ENCODE results near the gene PITPNM3.
"Not testable (repeated sequence)": the region's sequence is repeated elsewhere in the genome, so short reads cannot be mapped to it uniquely, and the experiment has no call there.

PITPNM3 gene

DNA sequence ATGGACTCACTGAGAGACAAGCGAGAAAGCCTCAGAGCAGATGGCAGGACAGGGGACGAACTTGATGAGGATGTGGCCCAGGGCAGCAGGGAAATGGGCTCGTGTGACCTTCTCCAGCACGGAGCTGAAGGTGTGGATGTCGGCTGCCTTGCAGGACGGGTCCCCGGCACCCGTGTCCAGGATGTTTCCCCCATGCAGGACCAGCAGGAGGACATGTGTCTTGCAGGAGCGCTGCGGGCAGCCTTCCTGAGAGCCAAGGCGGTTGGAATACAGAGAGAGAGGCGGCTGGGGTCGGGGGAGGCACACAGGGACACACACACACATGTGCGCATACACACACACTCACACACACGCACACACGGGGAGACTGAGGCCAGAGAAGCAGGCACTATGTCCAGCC is 72.8 kb downstream of the PITPNM3 start:
- in situ Hi-C loops (cut with MboI; ENCODE audit: low sequenced_read_pairs) = no loop called here

DNA sequence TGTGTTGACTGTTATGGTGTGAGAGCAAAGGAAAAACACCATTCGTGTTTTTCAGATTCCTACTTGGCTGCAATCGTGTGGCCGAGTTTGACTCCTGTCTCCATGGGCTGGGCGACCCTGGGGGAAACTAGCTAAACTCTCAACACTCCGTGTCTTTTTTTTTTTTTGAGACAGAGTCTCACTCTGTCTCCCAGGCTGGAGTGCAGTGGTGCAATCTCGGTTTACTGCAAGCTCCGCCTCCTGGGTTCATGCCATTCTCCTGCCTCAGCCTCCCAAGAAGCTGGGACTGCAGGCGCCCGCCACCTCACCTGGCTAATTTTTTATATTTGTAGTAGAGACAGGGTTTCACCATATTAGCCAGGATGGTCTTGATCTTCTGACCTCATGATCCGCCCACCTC is 73.6 kb downstream of the PITPNM3 start:
- in situ Hi-C loops (cut with MboI; ENCODE audit: low sequenced_read_pairs) = not testable (repeated sequence)

DNA sequence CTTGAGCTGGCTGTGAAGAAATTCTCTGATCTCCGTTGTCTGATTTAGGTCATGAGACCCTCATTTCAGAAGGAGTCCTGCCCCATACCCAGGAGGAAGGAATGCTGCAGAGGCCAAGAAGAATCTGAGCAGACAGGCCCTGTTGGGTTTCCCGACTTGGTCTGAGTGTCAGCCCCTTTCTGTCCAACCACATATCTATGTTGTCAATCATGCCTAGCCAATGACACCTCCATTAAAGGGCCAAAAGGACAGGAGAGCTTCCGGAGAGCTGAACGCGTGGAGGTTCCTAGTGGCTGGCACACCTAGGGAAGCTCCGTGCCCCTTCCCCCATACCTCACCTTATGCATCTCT is 74.3 kb downstream of the PITPNM3 start:
- in situ Hi-C loops (cut with MboI; ENCODE audit: low sequenced_read_pairs) = no loop called here

DNA sequence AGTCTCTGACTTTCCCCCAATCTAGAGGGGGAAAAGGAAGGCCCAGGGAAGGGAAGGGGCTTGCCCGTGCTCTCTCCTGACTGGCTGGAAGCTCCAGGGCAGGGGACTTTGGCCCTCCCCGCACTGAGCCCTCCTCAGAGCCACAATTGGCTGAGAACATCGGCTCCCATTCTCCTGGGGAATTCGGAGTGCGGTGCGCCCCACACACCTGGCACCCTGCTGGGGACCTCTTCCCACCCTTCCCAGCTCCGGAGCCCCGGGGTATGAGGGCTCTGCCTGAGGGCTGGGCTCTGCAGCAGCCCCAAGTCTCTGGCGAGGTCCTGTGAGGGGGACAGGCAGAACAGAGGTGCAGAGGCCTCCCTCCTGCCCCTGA is 76.1 kb downstream of the PITPNM3 start:
- in situ Hi-C loops (cut with MboI; ENCODE audit: low sequenced_read_pairs) = no loop called here

DNA sequence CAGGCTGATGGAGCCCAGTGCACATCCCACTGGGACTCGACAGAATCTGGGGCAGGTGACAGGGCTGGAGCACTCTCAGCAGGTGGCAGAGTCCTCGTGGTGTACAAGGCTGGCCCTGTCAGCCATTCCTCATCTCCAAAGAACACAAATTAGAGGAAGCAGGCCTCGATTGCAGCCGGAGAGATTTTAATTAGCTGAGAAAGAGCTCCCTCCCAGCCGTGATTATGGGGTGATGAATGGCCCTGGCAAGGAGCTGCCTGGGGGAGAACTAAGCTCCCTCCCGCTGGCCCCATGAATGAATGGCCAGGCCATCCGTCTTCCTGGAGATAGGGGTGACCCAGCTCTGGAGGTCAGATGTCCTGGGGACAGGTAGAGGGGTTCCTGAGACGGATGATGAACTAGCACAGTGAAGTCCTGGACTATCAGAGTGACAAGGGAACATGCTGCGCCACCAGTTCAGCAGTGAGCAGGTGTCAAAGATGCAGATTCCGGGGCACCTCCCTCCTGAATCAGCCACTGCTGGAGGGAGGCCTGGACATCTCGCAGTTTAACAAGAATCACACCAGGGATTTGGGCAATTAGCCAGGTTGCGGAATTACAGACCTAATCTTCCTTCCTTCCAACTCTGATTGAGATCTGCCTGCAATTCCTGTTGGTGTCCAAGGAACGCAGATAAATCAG is 76.6 kb downstream of the PITPNM3 start:
- in situ Hi-C loops (cut with MboI; ENCODE audit: low sequenced_read_pairs) = no loop called here

DNA sequence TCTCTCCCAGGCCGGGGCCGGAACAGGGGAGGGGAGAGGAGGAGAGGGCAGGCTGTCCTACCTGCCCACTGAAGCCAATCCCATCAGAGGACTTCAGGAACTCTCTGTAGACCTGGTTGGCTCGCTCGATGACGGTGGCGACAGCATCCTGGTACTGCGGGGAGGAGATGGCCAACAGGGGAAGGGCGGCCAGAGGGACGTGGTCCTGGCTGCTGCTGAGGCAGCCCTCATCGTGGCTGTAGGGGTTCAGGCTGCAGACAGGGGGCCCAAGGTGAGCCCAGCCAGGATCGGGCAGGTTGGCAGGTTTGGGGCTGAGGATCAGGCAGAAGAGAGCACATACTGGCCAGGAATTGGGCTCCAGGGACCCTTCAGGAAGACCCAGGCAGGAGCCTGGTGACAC is 77.9 kb downstream of the PITPNM3 start:
- in situ Hi-C loops (cut with MboI; ENCODE audit: low sequenced_read_pairs) = no loop called here

DNA sequence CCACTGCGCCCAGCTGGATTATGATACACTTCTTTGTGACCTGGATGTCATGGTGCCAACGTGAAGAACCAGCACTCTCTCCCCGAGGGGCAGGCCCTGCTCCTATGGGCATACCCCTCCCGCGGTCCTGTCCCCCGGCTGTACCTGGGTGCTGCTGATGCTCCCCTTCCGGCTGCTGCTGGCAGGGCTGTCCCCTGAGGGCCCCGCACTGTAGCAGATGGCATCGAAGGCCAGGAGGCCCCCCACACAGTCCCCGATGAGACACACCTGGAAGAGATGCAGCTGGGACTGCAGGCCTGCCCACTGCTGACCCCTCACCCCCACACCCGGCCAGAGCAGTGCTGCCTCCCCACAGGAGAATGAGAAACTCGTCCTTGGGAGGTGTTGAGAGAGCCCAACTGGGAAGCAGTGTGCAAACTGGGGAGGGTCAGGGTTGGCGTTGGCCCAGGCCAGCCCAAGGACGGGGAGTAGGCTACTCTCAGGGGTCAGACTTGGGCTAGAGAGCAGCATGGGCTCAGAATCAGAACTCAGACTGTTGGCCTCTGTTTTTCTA is 78.4 kb downstream of the PITPNM3 start:
- in situ Hi-C loops (cut with MboI; ENCODE audit: low sequenced_read_pairs) = no loop called here

DNA sequence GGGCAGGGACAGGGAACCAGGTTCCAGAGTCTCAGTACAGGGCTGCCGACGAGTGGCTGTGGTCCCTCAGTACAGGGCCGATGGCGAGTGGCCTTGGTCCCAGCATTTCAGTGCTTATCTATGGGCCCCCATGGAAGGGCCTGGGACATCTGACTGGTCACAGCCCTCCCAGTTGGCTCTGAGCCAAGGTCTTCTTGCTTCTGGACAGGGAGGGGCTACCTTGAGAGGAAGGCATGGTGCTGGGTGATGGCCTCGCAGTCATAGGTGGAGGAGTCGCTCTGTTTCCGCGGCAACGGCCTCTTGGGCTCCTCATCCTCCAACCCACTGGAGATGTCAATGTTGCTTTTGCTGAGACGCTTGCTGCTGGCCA is 79.6 kb downstream of the PITPNM3 start:
- in situ Hi-C loops (cut with MboI; ENCODE audit: low sequenced_read_pairs) = no loop called here

DNA sequence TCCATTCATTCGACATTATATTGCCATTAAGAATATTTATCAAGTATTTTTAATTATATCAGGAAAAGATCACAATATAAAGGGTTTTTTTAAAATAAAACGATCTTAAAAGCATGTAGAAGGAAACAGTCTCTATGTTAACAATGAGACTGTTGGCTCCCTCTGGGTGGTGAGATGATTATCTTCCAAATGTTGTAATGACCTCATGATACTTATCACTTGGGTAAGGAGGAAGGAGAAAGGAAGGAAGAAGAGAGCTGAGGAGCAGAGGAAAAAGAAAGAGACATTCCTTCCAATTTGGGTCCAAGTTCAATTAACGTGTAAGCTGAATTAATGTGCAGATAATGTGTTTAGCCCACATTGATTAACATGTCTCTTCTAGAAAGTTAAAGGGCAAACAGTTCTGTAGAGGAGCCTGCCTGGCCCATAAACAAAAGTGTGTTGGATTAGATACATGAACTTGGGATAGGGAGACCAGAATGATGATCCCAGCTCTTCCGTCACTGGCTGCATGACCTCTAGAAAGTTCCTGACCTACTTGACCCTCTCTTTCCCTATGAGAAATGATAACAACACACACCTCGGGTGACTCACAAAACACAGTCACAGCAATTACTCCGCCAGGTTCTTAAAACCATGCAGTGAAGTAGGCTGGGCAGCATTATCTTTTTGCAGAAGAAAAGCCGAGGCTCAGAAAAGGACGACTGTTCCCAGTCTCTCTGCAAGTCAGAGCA is 80.1 kb downstream of the PITPNM3 start:
- in situ Hi-C loops (cut with MboI; ENCODE audit: low sequenced_read_pairs) = no loop called here

DNA sequence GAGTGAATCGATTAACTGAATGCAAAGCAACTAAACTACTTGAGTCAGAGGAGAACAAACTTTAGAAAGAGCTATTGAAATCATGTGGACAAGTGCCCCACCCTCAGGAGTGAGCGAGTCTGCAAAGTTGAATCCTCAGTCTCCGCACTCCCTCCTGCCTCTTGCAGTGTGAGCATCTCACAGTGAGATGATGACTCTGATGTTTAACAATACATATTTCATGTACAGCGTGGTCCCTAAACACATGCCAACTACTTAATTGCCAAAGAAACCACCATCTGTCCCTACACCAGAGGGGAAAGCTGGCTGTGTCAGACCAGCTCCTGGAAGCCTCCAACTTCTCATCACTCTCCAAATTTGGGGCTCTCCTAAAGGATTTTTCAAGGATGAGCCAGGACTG is 80.9 kb downstream of the PITPNM3 start:
- in situ Hi-C loops (cut with MboI; ENCODE audit: low sequenced_read_pairs) = no loop called here

DNA sequence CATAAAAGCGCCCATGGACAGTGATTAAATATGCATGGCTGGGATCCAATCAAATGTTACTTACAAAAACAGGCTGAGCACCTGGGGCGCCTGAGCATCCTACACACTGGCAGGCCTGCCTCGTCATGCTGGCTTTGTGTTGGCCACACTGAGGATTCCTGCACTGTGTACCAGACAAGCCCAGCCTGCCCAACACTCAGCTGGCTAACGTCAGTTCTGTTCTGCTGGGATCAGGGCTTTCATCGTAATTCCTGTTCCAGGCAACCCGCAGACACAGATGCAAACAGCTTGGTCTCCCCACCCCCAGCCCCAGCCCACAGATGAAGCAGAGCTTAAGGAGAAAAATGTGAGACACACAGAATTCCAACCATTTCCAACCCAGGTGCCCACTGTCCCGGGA is 81.4 kb downstream of the PITPNM3 start:
- in situ Hi-C loops (cut with MboI; ENCODE audit: low sequenced_read_pairs) = no loop called here

DNA sequence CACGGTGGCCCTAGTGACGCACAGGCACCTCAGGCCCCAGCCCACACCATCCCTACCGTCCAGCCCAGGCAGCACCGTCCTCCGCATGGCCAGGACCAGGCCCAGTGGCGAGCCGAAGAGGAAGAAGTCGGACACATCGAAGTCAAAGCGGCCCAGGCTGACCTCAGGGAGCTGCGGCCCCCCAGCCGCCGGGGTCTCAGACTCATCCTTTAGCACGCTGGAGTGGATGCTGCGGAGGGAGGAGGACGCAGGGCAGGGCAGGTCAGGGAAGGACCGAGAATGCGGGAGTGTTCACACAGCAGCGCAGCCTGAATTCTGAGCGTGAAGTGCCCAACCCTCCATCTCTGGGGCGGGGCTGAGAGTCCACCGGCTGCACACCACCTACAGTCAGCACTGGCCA is 82.0 kb downstream of the PITPNM3 start:
- in situ Hi-C loops (cut with MboI; ENCODE audit: low sequenced_read_pairs) = no loop called here

DNA sequence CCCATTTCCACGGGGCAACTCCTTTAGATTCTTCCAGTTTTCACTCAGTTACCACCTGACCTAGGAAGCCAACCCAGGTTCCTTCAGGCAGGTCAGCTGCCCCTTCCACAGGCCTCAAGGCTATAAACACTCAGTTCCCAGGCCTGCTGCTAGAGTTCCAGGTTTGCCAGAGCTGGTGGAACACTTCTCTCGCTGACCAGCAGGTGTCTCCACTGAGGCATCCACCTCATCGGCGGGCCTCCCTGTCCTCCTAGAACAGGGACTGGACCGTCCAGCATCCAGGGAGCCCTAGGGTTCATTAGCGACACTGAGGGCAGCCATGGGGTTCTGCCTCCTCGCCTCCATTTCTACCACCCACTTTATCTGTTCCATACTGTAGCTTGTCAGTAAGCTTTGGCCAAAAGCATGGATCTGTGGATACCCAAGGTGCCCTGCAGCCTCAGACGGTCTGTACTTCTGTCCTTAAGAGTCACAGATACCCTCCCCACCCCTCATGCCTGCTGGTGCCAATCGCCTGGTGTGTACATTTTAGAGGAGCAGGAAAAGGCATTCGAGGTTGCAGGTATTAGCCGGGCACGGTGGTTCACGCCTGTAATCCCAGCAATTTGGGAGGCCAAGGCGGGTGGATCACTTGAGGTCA is 83.1 kb downstream of the PITPNM3 start:
- in situ Hi-C loops (cut with MboI; ENCODE audit: low sequenced_read_pairs) = no loop called here

DNA sequence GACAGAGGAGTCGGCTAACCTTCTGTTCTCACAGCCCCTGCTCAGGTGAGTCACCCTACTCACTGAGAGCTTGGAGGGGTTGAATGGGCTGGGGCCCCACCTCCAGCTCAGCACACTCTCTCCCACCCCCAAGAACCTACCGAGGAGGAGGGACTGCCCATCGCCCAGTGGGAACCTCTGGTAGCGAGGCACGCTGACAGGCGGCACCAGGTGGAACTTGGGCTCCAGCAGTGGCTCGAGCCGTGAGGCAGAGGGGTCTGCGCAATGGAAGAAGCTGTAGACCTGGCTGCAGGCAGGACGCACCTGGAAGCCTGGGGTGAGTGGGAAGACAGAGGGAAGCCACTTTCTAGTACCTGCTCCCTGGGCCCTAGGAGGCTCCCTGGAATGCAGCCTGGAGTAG is 83.8 kb downstream of the PITPNM3 start:
- in situ Hi-C loops (cut with MboI; ENCODE audit: low sequenced_read_pairs) = no loop called here

DNA sequence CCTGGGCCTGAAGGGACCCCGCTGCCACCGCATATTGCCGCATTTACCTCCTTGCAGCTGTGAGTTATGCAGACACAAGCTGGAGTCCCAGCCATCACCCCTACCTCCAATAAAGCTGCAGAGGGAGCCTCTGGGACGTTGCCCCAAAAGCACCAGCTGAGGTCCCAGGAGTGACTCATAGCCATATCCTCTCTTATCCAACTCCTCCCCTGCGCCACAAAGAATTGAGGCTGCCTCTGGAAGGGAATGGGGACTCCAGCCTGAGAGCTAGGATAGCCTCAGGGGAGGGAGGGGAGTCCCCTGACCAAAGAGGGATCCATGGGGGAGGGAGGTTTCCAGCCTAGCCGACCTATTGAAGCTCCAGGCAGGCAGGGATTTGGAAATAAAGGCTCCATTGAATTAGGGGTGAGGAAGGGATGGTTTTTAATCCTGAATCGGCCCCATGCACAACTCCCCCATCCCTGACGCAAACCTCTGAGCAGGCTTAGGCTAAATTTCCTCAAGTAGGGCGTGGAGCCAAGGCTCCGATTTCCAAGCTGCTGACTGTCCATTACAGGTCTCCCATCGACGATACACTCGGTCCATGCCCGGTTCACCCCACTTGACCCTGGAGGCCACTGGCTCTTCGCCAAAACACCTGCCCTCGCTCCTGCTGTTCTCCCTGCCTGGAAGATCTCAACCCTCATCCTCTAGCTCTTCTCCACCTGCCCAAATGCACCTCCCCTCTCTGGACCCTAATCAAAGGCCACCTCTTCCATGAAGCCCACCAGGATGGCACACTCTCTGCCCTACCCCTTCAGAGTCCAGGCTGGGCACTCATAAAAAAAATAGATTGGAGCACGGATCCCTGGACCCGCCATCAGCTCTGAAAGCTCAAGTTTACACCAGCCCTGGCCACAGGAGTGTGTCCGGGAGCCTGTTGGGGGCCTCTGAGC is 84.6 kb downstream of the PITPNM3 start:
- in situ Hi-C loops (cut with MboI; ENCODE audit: low sequenced_read_pairs) = no loop called here

DNA sequence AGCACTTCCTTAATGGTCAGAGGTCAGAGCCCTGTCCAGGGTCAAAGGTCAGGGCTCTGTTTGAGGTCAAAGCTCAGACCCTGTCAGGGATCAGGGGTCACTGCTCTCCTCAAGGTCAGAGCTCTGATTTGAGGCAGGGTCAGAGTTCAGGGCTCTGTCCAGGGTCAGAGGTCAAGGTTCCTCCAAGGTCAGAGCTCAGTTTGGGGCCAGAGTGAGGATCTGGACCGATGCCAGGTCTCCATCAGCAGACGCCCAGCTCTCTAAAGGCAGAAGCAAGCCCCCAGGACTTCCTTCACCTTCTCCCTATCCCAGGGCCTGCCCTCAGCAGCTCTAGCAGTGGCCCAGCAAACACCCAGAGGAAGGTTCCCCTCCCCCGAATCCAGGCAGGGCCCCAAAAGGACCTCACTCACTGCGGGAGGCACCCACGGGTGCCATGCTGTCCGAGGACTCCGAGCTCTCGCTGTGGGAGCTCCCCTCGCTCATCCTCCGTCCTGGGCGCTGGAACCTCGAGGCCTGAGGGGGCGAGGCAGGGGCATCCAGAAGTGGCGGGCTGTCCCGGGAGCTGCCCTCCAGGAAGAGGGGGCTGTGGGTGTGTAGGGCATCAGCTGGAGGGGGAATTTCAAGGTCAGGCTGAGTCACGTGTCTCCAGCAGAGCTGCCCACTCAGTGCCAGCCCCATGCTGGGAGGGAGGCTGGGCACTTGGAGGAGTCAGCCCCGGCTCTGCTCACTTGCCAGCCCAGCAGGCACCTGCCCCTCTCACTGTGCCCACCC is 85.4 kb downstream of the PITPNM3 start:
- in situ Hi-C loops (cut with MboI; ENCODE audit: low sequenced_read_pairs) = no loop called here

DNA sequence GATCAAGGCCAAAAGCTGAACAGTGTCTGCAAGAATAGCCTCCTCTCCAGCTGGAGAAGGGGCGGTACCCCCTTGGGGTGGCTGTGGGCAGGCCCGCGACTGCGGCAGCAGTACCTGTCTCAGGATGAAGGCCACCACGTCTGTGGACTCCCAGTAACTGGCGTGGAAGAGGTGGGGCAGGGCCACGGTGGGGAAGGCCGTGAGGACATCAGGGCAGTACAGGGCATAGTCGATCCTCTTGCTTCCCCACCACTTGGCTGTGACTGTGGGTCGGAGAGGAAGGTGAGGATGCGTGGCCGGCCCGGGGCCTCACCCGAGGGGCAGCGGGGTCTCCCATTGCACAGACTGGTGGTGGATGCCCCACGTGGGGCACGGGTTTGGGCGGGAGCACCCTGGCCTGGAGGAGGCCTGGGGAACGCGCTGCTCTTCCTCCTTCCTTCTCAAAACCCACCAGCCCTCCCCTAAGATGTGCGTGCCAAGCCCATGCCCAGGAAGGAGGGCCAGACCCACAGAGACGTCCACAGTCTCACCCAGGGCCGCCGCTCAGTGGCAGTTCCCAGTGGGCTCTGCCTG is 86.1 kb downstream of the PITPNM3 start:
- in situ Hi-C loops (cut with MboI; ENCODE audit: low sequenced_read_pairs) = no loop called here

DNA sequence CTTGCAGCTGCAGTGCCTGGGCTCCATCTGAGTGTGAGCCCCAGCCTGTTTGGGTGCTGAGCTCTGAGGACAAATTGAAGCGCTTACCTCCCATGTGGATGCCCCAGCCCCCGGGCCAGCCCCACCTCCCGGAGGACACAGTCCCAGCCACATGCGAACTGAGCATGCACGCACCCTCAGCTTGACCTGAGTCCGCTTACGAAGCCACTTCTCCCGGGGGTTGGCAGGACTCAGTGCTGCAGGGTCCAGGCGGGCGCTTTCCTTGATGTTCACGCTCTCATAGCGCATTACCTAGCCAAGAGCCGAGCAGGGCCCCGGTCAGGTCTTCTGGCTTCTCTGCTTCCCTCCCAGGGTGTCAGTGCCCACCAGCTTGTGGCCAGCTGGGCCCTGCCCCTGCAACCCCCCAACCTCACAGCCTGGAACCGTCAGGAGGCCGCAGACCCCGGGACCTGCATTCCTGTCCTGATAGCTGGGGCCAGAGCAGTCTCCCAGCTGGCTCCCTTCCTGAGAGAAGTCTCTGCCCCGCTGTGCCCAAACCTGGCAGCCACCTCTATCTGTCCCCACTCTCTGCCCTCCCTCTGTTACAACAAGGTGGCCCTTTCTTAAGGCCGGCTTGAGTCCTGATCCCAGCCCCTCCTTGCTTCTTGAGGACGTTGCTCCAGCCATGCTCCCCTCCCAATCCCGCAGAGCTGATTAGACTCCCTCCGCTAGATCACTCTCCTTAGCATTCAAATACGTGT is 88.1 kb downstream of the PITPNM3 start:
- in situ Hi-C loops (cut with MboI; ENCODE audit: low sequenced_read_pairs) = no loop called here

DNA sequence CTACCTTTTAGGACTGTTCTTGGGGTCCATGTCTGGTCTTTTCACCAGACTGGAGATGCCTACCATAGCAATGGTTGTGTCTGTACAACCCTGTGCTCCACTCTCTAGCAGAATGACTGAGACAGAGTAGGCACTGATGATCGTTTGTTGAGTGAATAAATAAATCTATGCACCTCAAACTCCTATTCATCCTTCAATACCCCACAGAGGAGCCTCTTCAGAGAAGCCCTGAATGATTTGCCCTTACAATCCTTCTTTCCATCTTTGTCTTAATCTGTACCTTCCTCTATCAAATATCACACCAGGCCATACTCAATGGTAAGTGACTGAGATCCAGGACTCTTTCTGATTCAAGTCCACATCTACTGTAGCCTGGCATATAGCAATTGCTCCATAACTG is 88.8 kb downstream of the PITPNM3 start:
- in situ Hi-C loops (cut with MboI; ENCODE audit: low sequenced_read_pairs) = no loop called here

All from hTERT RPE-1 (cell line).